Measurements from ENCODE around the gene PAQR8.

PAQR8 gene

GRCh38 chr6:52364480-52365166, 2.7 kb downstream of the PAQR8 start:
- no peaks in the 10 kb centered on the region; the same call in 1 of the 2 replicates for H3F3A ChIP-seq (ENCODE audit: insufficient read depth, low read length)
- peaks cover 13% of the 10 kb centered on the region for H3K79me2 ChIP-seq (ENCODE audit: low read length)
- no peak overlapping the region for H3K9ac ChIP-seq (ENCODE audit: low read length)
- no peaks in the 10 kb centered on the region for H4K20me1 ChIP-seq (ENCODE audit: insufficient read depth, low read length)
- DNase-seq = no peak
- TF ChIP-seq EZH2 (optimal IDR thresholded peaks at IDR 0.05; ENCODE audit: low read depth, low read length) (no peak), CTCF (IDR thresholded peaks at IDR 0.05; ENCODE audit: low read length) (no peak), EZH2phosphoT487 (IDR thresholded peaks at IDR 0.05; ENCODE audit: low read length) (no peak)
- H2AFZ ChIP-seq (ENCODE audit: low read length) = no peak overlapping the region
- H3K27ac ChIP-seq (ENCODE audit: low read length) = no peak overlapping the region
- H3K4me2 ChIP-seq (ENCODE audit: low read depth, low read length) = no peak overlapping the region
- H3K9me2 ChIP-seq (replicated peaks; ENCODE audit: insufficient read depth, low read length) = no peaks in the 10 kb centered on the region
- no peaks in the 10 kb centered on the region for H3K9me3 ChIP-seq (replicated peaks; ENCODE audit: insufficient read depth, low read length)
- peaks cover 5% of the 10 kb centered on the region for H3K4me1 ChIP-seq (ENCODE audit: low read length)
- H3K27me3 ChIP-seq (replicated peaks; ENCODE audit: insufficient read depth, low read length) = no peaks in the 10 kb centered on the region
- H3K36me3 ChIP-seq (replicated peaks; ENCODE audit: insufficient read depth, low read length) = no peaks in the 10 kb centered on the region
- no peak overlapping the region for H3K4me3 ChIP-seq (ENCODE audit: low read length)

GRCh38 chr6:52365317-52365716, 3.4 kb downstream of the PAQR8 start:
- DNase-seq = no peak
- Histone ChIP-seq H3K4me2 (ENCODE audit: low read depth, low read length) (no peak overlapping the region), H3K9ac (ENCODE audit: low read length) (no peak overlapping the region), H3K9me3 (replicated peaks; ENCODE audit: insufficient read depth, low read length) (no peaks in the 10 kb centered on the region), H3K4me1 (ENCODE audit: low read length) (no peaks in the 10 kb centered on the region; the same call in 1 of the 2 replicates), H3K27ac (ENCODE audit: low read length) (no peak overlapping the region), H4K20me1 (ENCODE audit: insufficient read depth, low read length) (no peaks in the 10 kb centered on the region), H3K27me3 (replicated peaks; ENCODE audit: insufficient read depth, low read length) (no peaks in the 10 kb centered on the region), H3K9me2 (replicated peaks; ENCODE audit: insufficient read depth, low read length) (no peaks in the 10 kb centered on the region), H3K4me3 (ENCODE audit: low read length) (no peak overlapping the region), H2AFZ (ENCODE audit: low read length) (no peak overlapping the region), H3K79me2 (ENCODE audit: low read length) (peaks cover 13% of the 10 kb centered on the region), H3F3A (ENCODE audit: insufficient read depth, low read length) (no peaks in the 10 kb centered on the region), H3K36me3 (replicated peaks; ENCODE audit: insufficient read depth, low read length) (no peaks in the 10 kb centered on the region)
- TF ChIP-seq CTCF (IDR thresholded peaks at IDR 0.05; ENCODE audit: low read length) = no peak
- TF ChIP-seq EZH2phosphoT487 (IDR thresholded peaks at IDR 0.05; ENCODE audit: low read length) = no peak
- no peak for TF ChIP-seq EZH2 (optimal IDR thresholded peaks at IDR 0.05; ENCODE audit: low read depth, low read length)

- Histone ChIP-seq H3K4me2 (ENCODE audit: low read depth, low read length) (no peak overlapping the region), H2AFZ (ENCODE audit: low read length) (no peak overlapping the region), H3K4me3 (ENCODE audit: low read length) (no peak overlapping the region), H3K36me3 (replicated peaks; ENCODE audit: insufficient read depth, low read length) (no peaks in the 10 kb centered on the region), H4K20me1 (ENCODE audit: insufficient read depth, low read length) (no peaks in the 10 kb centered on the region), H3K9ac (ENCODE audit: low read length) (no peak overlapping the region), H3K9me2 (replicated peaks; ENCODE audit: insufficient read depth, low read length) (no peaks in the 10 kb centered on the region), H3K27ac (ENCODE audit: low read length) (no peak overlapping the region), H3K79me2 (ENCODE audit: low read length) (peaks cover 13% of the 10 kb centered on the region), H3K4me1 (ENCODE audit: low read length) (no peaks in the 10 kb centered on the region; the same call in 1 of the 2 replicates), H3F3A (ENCODE audit: insufficient read depth, low read length) (no peaks in the 10 kb centered on the region), H3K9me3 (replicated peaks; ENCODE audit: insufficient read depth, low read length) (no peaks in the 10 kb centered on the region), H3K27me3 (replicated peaks; ENCODE audit: insufficient read depth, low read length) (no peaks in the 10 kb centered on the region)
- TF ChIP-seq CTCF (IDR thresholded peaks at IDR 0.05; ENCODE audit: low read length) = no peak
- TF ChIP-seq EZH2 (optimal IDR thresholded peaks at IDR 0.05; ENCODE audit: low read depth, low read length) = no peak
- TF ChIP-seq EZH2phosphoT487 (IDR thresholded peaks at IDR 0.05; ENCODE audit: low read length) = no peak
- DNase-seq = no peak
These were observed 4.1 kb downstream of the PAQR8 start for GRCh38 chr6:52365866-52366540.
